HG03025 (cell line): Measurements from ENCODE around the gene WASHC2A.
"Not testable (repeated sequence)": the region's sequence is repeated elsewhere in the genome, so short reads cannot be mapped to it uniquely, and the experiment has no call there.

Experiments
- ATAC-seq: cut with Tn5 transposase; IDR thresholded peaks from one replicate; pipeline ENCODE4 v1.9.1; 2021; ENCODE audit warnings: mild to moderate bottlenecking, moderate library complexity; ENCODE audit not compliant: unreplicated experiment, low FRiP score

The WASHC2A gene, protein sequence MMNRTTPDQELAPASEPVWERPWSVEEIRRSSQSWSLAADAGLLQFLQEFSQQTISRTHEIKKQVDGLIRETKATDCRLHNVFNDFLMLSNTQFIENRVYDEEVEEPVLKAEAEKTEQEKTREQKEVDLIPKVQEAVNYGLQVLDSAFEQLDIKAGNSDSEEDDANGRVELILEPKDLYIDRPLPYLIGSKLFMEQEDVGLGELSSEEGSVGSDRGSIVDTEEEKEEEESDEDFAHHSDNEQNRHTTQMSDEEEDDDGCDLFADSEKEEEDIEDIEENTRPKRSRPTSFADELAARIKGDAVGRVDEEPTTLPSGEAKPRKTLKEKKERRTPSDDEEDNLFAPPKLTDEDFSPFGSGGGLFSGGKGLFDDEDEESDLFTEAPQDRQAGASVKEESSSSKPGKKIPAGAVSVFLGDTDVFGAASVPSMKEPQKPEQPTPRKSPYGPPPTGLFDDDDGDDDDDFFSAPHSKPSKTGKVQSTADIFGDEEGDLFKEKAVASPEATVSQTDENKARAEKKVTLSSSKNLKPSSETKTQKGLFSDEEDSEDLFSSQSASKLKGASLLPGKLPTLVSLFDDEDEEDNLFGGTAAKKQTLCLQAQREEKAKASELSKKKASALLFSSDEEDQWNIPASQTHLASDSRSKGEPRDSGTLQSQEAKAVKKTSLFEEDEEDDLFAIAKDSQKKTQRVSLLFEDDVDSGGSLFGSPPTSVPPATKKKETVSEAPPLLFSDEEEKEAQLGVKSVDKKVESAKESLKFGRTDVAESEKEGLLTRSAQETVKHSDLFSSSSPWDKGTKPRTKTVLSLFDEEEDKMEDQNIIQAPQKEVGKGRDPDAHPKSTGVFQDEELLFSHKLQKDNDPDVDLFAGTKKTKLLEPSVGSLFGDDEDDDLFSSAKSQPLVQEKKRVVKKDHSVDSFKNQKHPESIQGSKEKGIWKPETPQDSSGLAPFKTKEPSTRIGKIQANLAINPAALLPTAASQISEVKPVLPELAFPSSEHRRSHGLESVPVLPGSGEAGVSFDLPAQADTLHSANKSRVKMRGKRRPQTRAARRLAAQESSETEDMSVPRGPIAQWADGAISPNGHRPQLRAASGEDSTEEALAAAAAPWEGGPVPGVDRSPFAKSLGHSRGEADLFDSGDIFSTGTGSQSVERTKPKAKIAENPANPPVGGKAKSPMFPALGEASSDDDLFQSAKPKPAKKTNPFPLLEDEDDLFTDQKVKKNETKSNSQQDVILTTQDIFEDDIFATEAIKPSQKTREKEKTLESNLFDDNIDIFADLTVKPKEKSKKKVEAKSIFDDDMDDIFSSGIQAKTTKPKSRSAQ (N-terminal part only)

DNA sequence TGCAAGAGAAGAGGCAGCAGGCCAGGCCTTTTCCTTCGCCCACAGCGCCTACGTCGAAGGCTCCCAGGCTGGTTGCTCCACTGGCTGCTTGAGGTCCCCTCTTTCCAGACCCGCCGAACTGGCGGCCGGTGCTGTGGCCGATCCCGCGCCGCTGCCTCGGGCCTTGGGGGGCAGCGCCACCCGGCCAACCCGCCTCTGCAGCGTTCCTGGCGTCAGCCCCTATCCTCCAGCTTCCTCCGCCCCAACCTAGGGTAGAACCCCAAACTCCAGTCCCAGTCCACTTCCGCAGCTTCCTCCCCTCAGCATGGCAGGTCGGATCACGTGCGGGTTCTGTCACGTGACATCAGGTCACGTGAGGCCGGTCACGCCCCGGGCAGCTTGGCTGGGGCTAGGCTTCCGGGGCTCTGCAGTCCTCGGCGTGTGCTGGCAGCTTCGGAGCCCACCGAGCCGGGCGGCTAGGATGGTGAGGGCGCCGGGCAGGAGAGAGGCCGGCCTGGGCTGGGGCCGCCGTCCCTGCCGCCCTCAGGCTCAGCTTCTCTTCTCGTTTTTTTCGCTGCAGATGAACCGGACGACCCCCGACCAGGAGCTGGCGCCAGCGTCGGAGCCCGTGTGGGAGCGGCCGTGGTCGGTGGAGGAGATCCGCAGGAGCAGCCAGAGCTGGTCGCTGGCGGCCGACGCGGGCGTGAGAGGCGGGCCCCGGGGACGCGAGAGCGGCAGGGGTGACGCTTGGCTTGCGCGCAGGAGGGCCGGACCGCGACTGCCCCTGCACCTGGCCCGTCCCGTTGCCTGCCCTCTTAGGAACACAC lies at the start of gene WASHC2A:
Gene WASHC2A, plus strand, starts transcription at position 409 of the 806 bp plus-strand sequence. Its CDS starts 52 bp downstream, at position 461.
- peak; percentile 94 for ATAC-seq

GRCh38 chr10:50019279-50019678 lies 48.5 kb upstream of the WASHC2A start:
- ATAC-seq: not testable (repeated sequence)

DNA sequence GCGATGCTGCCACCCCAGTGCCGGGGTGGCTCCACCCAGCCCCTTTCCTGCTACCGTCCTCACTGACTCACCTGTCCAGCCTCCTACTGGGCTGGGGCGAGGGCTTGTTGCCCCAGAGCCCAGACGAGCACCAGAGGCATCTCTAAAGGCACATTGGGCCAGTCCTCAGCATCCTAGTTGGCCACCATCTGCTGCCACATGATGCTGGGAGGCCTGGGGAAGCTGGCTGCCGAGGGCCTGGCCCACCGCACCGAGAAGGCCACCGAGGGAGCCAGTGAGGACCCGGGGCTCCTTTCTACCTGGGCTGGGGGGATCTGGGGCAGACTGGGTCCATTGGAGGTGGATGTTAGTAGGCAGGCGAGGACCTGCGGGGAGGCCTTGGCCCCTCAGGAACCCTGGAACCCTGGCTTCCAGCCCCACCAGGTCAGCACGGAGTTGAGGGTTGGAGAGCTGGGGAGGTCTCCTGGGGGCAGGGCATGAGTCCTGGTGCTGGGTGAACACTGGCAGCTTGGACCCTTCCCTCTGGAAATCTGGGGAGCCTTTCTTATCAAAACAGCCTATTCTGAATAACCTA lies 47.2 kb upstream of the WASHC2A start:
- ATAC-seq: not testable (repeated sequence)

- ATAC-seq: no peak
These were observed 46.1 kb upstream of the WASHC2A start for GRCh38 chr10:50021646-50022045.

GRCh38 chr10:50024716-50025383 lies 42.9 kb upstream of the WASHC2A start:
- ATAC-seq: not testable (repeated sequence)

DNA sequence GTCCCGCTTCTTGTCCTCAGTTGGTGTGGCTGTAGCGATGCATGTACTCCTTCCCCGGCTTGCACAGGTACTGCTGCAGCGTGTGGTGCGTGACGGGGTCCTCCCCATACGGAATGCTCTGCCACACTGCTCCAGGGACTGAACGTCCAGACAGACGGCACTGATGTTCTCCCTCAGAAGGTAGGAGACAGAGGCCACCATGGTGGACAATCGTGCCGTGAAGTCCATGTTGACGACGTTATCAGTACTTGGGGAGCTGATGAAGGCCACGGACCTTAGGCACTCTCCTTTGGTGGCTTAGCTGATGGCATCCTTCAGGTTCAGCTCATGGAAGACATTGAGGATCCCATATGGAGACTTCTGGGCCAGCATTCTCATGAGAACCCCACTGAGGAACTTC lies 42.1 kb upstream of the WASHC2A start:
- no peak for ATAC-seq

GRCh38 chr10:50027195-50027594 lies 40.6 kb upstream of the WASHC2A start:
- ATAC-seq: no peak

DNA sequence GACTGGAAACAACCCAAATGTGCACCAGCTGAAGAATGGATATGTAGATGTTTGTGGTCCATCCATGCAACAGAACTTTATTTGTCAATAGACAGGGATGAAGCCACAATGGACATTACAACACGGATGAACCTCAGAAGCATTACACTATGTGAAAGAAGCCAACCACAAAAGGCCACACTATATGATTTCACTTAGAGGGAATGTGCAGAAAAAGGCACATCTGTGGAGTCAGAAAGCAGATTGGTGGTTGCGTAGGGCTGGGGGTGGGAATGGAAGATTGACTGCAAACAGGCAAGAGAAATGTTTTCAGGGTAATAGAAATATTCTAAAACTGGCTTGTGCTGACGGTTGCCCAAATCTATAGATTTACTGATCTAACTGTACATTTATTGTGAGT lies 34.3 kb upstream of the WASHC2A start:
- ATAC-seq: no peak

- not testable (repeated sequence) for ATAC-seq
These were observed 32.4 kb upstream of the WASHC2A start for GRCh38 chr10:50035337-50035736.

DNA sequence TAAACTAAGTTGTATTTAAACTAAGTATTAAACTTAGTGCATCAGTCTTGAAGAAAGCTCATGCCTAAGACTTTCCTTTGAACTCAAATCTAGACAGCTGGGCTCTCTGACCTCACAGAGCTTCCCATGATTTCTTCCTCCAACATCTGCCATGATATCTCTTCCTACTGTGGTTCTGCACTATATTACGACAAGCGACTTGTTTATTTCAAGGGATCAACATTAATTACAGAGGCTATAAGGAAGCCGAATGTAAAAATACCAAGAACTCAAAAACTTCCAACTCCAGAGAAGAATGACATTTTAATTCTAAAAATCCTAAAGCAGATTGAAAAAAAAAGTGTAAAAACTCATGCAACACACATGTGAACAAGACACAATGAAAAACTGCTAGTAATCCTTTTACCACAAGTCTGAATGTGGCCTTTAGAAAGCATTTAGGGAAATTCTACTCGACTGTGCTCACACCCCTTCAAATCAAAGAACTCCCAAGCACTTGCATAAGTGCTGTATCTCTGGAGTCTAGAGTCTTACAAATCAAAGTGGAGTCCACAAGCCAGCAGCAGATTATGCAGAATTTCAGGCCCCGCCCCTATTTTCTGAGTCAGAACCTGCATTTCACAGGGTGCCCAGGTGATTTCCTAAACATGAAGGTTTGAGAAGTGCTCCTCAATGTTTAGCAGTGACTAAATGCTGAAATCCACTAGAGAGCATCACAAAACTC lies 22.7 kb upstream of the WASHC2A start:
- no peak for ATAC-seq

DNA sequence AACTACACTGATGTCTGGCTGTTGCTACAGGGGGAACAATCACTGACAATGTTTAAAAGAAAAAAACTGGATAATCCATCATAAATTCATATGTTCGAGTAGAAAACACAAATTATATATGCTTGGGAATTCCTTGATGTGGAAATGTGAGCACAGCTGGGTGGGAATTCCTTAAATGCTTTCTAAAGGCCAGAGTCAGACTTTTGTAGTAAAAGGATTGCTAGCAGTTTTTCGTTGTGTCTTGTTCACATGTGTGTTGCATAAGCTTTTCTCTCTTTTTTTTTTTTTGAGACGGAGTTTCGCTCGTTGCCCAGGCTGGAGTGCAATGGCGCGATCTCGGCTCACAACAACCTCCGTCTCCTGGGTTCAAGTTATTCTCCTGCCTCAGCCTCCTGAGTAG lies 21.3 kb upstream of the WASHC2A start:
- ATAC-seq: not testable (repeated sequence)

GRCh38 chr10:50047594-50047993 lies 20.2 kb upstream of the WASHC2A start:
- not testable (repeated sequence) for ATAC-seq

DNA sequence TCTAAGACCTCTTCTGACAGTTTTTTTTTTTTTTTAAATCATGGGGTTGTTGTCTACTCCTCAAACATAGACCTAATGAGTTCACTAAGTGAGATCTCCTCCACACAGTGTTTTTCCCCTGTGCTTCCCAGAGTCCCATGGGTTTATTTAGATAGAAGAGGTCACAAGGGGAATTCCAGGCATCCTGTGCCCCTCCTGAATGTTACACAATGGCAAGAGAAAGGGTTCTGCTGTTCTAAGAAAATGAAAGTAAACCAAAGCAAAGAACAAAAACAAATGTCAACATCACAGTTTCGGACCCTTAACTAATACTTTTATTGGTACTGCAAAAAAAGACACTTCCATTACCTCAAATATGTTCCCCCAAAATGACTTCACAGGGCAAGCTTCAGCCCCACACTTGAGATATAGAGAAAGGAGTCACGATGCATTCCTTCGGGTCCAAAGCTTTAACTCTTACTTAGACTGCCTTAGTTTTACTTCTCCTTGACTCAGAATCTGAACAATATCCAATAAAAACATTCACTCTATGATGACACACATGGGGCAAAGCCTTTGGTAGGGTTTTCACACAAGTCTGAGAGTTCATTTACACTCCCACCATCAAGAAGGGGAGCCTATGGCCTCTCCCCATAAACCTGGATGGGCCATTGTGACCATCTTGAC lies 15.6 kb upstream of the WASHC2A start:
- ATAC-seq: not testable (repeated sequence)

GRCh38 chr10:50052778-50053376 lies 14.9 kb upstream of the WASHC2A start:
- not testable (repeated sequence) for ATAC-seq

GRCh38 chr10:50055494-50056292 lies 12.1 kb upstream of the WASHC2A start:
- ATAC-seq: not testable (repeated sequence)

DNA sequence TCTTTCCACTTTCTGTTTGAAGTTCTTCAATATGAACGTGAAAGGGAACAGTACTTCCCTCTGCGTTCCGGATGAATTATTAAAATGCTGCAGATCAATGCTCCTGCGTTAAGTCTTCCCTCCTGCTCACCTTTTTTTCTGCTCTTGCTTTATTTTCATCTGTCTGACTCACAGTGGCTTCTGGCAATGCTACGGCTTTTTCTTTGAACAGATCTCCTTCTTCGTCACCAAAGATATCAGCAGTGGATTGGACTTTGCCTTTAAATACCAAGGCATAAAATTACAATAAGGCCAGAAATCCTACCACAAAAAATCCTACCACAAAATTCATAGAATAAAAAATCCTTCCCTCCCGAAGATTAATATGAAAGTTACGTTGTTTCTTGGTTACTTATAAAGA lies 11.1 kb upstream of the WASHC2A start:
- not testable (repeated sequence) for ATAC-seq
